DMS79 (cell line): Measurements from ENCODE around the gene MEGF9.

ENCODE experiments used
- DNase-seq: peaks from one replicate; lab custom pipeline; 2025; lab: John Stamatoyannopoulos, UW

MEGF9 gene

DNA sequence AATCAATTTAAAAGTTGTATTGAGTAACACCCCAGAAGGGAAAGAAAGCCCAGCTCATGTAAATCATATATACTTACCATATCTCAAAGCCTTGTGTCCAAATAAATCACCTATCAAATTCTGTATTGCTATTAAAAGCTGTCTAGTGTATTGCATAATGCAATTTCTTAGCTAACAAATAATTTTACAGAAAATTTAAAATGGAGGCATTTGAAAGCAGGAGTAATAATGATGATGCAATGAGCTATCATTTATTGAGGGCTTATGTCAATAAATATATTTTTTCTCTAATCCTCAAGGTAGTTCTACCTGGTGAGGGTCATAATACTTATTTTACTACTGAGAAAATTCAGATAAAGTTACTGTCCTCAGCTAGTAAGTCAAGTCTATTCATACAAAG is 91.5 kb downstream of the MEGF9 start:
- no peak for DNase-seq

DNA sequence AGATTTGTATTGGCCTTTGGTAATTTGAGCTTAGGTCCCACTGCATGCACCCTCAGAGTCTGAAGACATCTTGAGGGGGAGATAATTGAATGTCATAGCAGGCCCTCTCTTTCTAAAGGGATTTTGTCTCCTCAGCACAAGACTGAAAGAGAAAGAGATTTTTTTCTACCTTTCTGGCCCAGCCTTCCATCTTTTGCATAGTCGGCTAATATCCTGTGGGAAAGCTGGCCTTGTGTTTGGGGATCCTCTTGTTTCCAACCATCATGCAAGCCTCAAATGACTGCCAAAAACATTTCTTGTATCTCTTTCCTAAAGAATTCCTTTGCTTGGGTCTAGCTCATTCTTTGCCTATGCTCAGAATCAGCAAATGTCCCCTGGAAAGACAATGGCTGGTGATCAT is 92.3 kb downstream of the MEGF9 start:
- no peak for DNase-seq

DNA sequence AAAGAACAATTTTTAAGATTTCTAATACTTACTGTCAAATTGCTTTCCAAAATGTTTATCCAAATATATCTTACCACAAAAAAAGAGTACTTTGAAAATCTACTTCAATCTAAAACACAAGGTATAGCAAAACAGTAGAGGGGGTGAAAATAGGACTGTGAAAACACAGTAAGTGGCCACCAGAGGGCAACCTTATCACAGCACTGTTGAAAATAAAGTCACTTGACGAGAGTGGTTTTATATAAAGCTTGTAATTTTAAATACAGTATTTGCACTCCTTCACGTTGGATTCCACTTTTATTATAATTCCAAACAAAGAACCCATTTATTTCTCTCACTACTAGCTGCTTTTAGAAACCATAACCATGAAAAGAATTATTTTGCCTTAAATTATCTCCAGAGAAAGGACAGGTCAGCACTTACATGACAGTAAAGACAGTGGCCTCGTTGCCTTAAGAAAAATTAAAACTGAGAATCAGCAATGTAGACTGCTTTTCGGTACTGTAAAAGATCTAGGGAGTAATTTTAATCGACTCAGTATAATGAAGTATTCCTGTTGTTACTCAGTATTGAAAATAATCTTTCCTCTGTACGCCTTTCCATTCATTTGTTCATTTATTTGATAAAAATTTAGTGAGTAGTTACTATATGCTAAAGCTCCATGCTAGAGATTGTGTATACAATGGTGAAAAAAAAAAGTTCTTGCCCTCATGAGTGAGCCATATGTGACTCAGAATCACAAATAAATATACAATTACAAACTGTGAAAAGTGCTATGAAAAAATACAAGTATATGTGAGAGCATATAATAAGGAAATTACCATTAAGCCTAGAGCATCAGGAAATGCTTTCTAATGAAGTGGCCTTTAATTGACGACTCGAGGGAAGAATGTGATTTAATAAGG is 94.3 kb downstream of the MEGF9 start:
- DNase-seq, result peak; percentile 25

DNA sequence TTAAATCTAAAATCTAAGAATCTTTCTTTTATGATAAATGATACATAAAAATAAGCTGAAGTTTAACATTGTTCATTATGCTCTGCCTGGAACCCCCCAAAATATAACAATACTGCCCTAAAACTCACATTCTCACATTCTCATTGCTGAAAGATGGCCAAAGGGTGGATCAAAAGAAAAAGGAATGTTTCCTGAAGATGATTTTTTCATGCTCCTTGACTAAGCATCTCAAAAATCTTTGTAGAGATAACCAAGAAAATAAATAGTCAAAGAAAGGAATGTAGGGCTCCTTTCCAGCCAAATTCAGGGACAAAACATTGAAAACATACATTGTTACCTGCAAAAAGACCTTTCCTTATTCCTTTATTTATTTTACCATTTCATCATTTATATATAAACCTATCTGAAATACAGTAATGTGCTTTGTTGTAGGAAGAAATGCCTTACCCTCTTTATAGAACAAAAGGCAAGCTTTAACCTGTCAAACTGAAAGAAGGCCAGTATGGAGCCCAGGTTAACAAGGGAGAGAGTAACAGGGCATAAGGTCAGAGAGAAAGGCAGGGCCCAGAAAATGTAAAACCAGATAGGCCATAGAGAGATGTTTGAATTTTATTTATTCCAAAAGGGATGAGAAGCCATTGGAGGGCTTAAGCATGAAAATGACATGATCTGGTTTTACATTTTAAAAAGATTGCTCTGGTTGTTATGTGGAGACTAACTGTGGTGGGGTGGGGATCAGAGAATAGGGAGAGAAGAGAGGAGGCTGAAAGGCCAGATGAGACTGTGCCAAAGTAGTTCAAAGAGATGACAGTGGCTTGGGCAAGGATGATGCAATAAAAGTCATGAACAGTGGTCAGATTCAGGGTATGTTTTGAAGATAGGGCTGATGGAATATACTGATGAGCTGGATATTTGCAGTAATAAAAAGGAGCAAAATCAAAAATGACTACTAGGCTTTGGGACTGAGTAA is 97.0 kb downstream of the MEGF9 start:
- no peak for DNase-seq

DNA sequence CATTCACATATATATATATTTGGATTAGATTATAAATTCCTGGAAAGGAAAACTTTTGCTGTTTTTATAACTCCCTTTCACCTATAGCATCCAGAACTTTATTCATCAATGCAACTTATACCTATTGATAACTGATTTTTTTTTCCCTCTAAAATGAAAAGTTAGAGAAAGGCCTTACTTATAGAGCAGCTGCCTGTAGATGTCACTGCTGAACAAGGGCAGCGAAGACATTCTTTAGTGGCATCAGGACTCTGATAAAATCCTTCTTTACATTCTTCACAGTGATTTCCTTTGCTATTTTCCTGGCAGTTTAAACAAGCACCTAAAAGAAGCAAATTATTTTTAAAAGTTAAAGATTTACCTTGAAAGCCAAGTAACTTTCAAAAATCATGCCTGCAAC is 102.1 kb downstream of the MEGF9 start:
- DNase-seq, result no peak

DNA sequence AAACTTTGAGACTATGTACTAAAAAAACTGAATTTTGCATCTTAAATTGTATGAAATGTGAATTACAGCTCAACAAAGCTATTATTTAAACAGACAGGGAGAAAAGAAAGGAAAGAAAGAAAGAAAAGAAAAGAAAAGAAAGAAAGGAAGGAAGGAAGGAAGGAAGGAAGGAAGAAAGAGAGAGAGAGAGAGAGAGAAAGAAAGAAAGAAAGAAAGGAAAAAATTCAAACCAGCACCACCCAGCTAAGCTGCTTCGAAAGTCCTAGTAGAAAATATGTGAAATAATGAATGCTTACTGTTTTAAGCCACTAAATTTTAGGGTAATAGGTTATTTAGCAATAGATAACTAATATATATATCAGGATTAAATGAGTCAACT is 102.6 kb downstream of the MEGF9 start:
- DNase-seq, result no peak

DNA sequence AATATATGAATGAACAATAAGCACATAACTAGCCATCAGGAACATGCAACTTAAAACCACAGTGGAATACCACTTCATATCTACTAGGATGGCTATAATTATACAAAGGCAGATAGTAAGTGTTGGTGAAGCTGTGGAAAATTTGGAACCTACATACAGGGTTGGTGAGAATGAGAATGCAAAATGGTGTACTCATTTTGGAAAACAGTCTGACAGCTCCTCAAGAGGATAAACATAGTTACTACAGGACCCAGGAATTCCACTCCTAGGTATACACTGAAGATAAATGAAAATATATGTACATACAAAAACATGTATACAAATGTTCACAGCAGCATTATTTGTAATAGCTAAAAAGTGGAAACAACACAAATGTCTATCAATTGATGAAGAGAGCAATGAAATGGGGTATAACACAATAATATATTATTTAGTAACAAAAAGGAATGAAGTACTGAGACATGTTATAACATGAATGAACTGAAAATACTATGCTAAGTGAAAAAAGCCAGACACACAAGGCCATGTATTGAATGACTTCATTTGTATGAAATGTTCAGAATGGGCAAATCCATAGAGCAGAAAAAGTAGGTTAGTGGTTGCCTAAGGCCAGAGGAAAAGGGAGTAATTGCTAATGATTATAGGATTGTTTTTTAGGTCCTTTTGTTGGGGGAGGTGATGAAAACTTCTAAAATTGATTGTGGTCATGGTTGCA is 103.1 kb downstream of the MEGF9 start:
- DNase-seq, result no peak

DNA sequence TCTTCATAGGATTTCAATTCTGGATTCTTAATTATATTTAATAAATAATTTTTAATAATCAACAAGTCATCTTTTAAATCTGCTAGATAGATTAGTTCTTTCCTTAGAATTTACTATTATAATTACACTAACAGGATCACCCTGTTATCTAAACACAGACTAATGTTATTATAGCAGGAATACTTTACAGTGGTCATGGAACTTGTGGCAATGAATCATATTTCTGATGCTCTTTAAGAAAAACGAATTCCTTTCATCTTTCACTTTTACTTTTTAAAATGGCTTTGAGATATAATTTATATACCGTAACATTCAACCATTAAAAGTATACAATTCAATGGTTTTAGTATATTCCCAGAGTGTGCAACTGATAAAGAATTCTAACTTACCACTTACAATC is 104.6 kb downstream of the MEGF9 start:
- no peak for DNase-seq

DNA sequence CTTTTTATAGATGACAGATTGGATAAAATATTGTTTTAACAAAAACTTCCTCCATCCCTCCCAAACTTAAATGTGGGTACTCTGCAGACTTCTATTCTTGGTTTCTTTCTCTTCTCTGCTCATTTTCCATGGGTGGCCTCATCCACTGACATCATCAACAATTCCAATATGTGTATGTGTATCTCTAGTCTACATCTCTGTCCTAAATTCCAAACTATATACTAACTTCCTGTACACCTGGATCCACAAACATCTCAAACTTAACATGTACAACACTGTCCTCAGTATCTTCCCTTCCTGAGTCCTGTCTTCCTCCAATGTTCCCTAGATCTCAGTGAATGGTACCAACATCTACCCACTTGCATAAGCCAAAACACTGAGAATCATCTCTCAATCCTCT is 105.8 kb downstream of the MEGF9 start:
- DNase-seq, result no peak

DNA sequence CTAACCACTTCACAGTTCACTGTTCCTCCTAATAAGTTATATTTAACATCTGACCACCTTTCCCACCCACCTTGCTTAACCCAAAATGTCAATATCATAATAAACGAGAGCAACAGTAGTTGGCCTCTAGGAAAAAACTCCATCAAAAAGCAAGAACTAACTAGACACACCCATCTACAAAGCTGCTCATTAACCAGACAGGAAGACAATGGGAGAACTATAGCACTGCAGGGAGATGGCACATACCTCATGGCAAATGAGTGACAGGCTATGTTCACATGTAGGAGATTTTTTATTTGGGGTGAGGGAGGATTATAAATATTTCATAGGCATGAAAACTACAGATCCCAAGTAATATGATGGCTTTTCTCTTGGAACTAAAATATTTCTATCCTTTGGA is 110.7 kb downstream of the MEGF9 start:
- no peak for DNase-seq

DNA sequence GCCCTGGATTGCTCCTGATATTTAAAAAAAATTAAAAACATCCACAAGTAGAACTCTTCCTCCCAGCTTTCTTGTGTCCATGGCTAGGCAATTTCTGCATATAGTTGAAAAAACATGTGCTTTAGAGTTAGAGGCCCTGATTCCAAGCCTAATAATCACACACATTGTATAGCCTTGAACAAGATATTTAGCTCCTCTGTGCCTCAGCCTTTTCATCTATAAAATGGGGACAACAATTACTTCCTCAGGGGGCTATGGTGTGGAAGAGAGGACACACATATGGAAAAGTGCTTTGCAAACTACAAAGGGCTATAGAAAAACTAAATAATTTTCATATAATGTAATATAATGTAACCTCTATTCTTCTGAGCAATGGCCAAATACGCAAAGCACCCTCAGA is 111.3 kb downstream of the MEGF9 start:
- no peak for DNase-seq

DNA sequence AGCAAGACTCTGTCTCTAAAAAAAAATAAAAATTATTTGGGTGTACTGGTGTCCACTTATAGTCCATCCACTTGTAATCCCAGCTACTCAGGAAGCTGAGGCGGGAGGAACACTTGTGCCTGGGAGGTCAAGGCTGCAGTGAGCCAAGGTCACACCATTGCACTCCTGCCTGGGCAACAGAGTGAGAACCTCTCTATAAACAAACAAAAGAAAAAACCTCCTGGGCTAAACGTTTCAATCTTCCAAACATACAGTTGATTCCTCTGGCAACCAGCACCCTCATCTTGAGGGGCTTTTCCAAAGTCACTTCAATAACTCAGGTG is 120.4 kb downstream of the MEGF9 start:
- DNase-seq, result no peak

DNA sequence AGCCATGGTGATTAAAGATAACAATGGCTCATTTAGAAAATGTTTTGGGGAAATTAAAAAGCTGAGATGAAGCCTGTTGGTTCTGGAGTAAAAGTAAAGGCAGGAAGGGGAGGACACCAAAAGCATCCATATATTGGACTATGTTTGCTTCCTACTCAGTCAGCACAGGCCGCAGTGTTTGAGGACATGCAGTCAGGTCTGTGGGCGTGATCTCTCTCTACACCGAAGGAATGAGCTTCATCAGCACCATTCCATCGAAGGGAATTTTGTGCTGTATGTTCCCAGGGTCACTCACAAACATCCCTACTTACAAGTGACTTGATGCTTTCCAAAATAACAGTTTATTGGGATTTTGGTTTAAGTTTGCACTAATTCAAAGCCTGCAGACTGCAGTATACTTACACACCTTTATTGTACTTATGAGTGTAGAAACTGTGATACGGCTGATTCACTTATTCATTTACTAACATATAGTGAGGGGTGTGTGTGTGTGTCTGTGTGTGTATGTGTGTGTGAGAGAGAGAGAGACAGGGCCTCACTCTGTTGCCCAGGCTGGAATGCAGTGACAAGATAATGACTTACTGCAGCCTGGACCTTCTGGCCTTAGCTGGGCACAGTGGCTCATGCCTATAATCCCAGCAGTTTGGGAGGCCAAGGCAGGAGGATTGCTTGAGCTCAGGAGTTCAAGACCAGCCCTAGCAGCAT is 120.9 kb downstream of the MEGF9 start:
- no peak for DNase-seq

DNA sequence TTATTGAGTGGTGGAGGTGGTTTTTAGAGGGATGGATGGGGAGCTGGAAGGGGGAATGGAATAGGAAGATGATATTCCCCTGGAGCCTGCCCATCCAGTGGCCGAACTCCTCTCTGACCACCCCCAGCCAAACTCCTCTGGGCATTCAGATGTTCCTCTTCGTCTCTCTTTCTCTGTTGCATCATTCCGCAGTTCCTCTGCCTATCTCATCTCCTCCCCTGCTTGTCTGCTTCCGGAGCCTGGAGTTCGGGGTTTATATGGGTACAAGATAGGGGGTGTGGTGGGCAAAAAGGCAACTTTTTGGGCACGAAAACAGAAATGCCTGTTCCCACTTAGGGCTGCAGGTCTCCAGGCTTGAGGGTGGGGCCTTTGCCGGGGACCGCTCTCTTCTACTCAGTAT is 122.1 kb downstream of the MEGF9 start:
- no peak for DNase-seq

DNA sequence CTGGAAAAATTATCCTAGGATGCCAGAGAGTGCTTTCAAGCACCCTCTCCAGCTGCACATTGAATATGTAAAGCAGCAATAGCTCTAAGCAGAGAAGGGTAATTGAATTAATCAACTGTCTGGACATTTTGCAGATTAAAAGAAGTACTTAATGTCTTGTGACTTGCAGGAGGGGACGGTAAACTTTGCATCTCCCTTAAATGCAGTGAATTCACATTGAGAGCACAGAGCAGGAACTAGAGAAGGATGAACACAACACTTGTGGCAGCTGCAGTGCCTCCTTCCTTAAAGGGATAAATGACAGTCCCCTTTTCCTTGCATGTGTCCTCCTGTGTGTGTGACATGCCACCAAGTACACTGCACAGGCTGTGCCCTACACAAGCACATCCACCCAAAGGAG is 126.9 kb downstream of the MEGF9 start:
- no peak for DNase-seq

DNA sequence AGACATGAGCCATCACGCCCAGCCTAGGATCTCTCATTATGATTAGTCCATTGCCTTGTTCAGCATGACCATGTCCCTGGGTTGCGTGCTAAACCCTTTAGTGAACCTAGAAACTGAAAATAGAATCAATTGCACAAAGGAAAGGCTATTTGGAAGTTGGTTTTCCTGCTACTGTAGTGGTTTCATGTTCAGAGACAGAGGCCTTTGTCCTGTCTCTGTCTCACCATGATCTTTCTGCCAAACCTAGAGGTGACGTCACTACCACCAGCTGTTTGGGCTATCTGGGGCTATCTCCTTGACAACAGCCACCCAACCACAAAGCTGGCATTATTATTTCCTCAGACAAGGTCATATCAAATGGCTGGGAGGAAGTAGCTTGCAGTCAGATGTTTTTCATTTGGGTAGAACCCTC is 130.3 kb downstream of the MEGF9 start:
- DNase-seq, result peak; percentile 11

DNA sequence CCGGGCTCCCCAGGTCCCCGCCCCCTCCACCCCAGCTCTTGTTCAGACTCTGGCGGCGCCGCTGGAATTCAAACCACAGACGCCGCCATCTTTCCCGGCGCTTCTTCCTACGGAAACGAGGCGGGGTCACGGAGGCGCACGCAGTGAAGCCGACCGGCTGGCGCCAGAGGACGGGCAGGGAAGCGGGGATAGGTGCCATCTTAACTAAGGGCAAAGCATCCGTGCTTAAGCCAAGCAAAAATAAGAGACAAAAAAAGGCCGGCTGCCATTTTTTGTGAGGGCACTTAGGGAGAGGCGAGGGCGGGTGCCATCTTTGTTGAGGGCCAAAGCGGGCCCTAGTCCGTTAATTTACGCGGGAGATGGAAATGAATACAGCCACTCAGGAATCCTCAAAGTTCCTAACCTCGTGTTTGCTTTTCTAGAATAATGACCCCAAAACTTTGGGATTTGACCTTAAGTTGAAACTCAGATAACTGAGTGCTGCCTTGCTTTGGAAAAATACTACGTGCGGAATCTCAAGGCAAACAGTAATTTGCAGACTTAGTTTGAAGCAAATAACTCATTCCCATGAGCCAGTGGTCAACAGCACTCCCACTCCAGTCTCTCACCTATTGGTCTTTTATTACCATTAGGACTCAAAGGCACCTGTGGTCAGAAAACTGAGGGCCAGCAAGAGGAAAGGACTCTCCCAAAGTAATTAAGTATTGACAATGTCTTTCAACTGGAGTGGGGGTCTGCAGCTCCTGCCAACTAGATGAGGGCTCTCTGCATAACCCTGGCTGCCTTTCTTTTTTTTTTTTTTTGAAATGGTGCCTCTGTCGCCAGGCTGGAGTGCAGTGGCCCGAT is 134.0 kb downstream of the MEGF9 start, which contains the start of gene CDK5RAP2:
Gene CDK5RAP2 (minus strand): TSS at position 117 of the 846 bp plus-strand sequence. CDS start 189 bp downstream, outside the sequence.
- DNase-seq, result peak; percentile 98

DNA sequence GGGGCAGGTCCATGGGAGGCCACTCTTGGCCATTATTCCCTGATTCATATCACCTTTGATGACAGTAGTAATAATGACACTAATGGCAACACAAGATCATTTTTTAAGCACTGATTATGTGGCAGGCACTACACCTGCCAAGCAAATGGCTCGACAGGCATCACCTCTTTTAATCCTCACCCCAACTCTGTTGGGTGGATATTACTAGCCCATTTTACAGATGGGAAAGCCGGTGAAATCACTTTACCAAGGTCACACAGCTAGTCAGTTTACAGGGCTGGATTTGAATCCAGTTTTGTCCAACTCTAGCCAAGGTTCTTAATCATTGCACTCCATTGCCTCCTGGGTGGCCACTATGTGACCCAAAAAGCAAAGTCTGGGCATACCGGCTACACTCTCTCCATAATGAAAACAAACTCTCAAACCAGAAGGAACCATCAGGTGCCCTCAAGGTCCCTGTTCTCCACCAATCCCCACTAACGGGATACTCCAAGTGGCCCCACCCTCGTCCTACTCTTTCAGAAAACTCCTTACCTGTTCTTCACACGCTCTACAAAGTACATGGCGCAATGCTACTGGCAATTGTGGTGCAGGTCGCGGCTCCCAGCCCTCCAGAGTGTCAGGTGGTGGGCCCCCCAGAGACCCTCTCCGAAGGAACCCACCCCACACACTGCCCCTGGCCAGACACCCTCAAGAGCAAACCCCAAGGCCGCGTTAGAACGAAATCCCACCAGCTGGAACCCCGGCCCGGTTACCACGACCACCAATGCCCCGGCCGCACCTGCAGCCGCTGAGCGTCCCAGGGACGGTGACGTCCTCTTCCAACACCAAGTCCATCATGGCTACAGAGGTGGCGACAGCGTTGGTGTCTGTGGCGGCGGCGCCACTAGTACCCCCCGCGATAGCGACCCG is 134.9 kb downstream of the MEGF9 start:
- DNase-seq, result peak; percentile 49

DNA sequence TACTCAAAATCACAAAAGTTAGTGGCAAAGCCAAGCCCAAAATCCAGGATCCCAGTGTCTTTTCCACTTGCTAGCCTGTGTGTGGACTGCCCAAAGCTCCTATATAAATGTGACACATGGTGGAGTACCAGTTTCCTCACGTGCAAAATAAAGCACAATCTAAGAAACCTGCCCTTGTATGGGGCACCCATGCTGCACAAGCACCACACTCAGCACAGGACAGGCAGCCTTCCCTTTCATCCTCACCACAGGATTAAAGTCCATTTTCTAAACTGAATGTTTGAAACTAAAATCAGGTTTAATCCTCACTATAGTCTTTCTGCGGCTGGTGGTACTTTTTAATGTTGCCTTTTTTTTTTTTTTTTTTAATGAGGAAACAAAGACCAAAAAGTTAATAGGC is 139.8 kb downstream of the MEGF9 start:
- no peak for DNase-seq

DNA sequence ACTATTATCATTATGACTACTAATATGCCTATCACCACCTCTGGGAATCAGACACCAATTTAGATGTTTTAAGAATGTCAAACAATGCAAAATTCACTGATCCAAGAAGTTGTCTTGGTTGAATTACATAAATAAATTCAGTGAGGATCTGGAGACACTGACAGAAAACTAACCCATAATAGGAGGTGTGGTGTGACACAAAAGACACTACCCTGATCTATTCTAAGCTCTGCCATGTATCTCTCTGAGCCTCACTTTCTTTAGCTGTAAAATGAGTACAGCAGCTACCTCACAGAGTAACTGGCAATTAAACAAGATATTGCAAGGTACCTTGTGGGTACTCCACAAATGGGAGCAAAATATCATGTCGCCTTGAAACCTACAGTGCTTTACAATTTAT is 141.8 kb downstream of the MEGF9 start:
- DNase-seq, result no peak
